WI38 (cell line): ENCODE data around the gene PIANP.

Experiments
- H3K4me3 ChIP-seq: 2 replicates; pipeline ENCODE4 v1.5.1; 2011; ENCODE audit warnings: low read depth, mild to moderate bottlenecking, control low read depth, low read length
- CTCF ChIP-seq: IDR thresholded peaks from 2 replicates; pipeline ENCODE4 v1.5.1; 2012; ENCODE audit warnings: low read depth, mild to moderate bottlenecking, control low read depth, low read length

The PIANP gene

GRCh38 chr12:6664902-6665301, 35.7 kb downstream of the PIANP start:
- no peak overlapping the region for H3K4me3 ChIP-seq
- TF ChIP-seq CTCF, result no peak

GRCh38 chr12:6662906-6663742, 37.5 kb downstream of the PIANP start, which contains the start of gene ING4:
Gene ING4 (minus strand): TSS chr12:6663119. CDS start chr12:6663101, 18 bp downstream.
- H3K4me3 ChIP-seq, result peak within 1 kb of the TSS; percentile 82
- no peak for TF ChIP-seq CTCF

- TF ChIP-seq CTCF, result no peak
- H3K4me3 ChIP-seq, result peak overlapping the region; percentile 82
Observed at GRCh38 chr12:6662602-6662905, 38.1 kb downstream of the PIANP start.

GRCh38 chr12:6653987-6654386, 46.6 kb downstream of the PIANP start:
- no peak overlapping the region for H3K4me3 ChIP-seq
- TF ChIP-seq CTCF, result no peak

GRCh38 chr12:6653342-6653741, 47.3 kb downstream of the PIANP start:
- no peak overlapping the region for H3K4me3 ChIP-seq
- no peak for TF ChIP-seq CTCF

GRCh38 chr12:6652391-6652790, 48.2 kb downstream of the PIANP start:
- no peak for TF ChIP-seq CTCF
- H3K4me3 ChIP-seq, result no peak overlapping the region

GRCh38 chr12:6650832-6651231, 49.8 kb downstream of the PIANP start:
- H3K4me3 ChIP-seq, result no peak overlapping the region
- TF ChIP-seq CTCF, result no peak
